Measurements from ENCODE around the gene CNGA1.

DNA sequence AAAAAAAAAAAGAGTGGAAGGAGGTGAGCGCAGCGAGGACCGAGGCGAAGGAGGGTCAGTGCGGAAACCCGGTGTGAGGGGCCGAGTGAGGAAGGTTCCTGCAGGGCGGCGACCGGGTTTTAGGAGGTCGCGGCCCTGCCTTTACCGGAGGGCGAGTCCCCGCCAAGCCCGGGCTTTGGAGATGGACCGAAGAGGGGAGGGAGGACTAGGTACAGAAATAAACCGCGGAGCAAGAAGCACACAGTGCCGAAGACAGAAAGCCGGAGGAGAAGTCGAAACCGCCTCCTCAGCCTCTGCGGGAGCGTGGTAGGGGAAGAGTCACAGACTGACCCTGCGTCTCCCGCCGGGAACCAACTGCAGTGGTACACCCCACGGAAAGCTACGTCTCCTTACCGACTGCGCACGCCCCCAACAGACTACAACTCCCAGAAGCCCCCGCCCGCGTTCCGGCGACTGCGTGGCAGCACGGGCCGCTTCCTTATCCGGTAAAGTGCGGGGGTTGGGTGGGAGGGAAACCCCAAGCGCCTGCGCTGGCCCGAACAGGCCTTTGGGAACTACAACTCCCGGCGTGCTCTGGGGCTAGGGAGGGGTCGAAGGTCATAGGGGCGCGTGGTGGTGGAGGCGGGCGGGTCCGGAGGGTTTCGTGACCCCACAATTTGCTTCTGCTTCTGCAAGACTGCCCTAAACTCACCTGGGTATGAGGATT lies 102.1 kb downstream of the CNGA1 start, which contains the start of gene NFXL1:
- TF ChIP-seq, protein P1, sequence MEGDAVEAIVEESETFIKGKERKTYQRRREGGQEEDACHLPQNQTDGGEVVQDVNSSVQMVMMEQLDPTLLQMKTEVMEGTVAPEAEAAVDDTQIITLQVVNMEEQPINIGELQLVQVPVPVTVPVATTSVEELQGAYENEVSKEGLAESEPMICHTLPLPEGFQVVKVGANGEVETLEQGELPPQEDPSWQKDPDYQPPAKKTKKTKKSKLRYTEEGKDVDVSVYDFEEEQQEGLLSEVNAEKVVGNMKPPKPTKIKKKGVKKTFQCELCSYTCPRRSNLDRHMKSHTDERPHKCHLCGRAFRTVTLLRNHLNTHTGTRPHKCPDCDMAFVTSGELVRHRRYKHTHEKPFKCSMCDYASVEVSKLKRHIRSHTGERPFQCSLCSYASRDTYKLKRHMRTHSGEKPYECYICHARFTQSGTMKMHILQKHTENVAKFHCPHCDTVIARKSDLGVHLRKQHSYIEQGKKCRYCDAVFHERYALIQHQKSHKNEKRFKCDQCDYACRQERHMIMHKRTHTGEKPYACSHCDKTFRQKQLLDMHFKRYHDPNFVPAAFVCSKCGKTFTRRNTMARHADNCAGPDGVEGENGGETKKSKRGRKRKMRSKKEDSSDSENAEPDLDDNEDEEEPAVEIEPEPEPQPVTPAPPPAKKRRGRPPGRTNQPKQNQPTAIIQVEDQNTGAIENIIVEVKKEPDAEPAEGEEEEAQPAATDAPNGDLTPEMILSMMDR (IDR thresholded peaks at IDR 0.05): no peak
- no peak for TF ChIP-seq POLR2A (IDR thresholded peaks at IDR 0.05)

Measured in testis (tissue), 2 donors.